Fibroblast of peridontal ligament (primary cell): ENCODE data around the gene IL4R.
"Not testable (repeated sequence)": the region's sequence is repeated elsewhere in the genome, so short reads cannot be mapped to it uniquely, and the experiment has no call there.

Source experiments
- DNase-seq: peaks from one replicate; pipeline ENCODE4 v3.0.0-alpha.2; 2010; ENCODE audit errors: extremely low read depth

Gene IL4R

DNA sequence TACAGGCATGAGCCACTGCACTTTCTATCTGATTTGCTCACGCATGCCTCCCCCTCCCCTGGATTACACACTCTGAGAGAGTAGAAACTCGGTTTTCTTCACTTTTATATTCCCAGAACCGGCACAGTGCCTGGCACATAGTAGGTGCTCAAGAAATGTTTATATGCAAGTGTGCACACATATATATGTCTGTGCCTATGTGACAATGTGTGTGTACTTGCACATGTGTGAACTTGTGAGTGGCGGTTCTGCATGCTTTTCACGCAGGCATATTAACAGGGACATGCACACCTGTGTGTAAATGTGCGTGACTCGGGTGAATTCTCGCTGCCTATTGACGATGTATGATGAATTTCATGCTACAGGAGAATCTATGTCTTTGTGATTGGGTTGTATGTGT, 66.1 kb downstream of the IL4R start:
- no peak for DNase-seq

DNA sequence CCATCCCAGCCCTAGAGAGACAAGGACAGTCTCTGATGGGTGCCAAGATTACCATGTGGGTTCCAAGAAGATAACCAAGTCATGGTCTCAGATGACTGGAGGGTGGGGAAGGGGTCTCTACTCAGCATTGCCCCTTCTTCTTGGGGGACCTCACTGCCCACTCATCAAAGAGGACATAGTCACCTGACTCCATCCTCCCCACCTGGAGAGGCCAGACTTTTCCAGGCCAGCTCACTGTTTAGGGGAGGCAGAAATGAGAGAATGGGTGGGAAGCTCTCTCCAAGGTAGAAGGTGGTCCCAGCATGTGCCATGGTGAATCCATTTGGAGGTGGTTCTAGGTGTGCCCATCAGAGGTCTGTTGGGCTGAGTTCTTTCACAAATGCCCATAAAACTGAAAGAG, 67.5 kb downstream of the IL4R start:
- no peak for DNase-seq

DNA sequence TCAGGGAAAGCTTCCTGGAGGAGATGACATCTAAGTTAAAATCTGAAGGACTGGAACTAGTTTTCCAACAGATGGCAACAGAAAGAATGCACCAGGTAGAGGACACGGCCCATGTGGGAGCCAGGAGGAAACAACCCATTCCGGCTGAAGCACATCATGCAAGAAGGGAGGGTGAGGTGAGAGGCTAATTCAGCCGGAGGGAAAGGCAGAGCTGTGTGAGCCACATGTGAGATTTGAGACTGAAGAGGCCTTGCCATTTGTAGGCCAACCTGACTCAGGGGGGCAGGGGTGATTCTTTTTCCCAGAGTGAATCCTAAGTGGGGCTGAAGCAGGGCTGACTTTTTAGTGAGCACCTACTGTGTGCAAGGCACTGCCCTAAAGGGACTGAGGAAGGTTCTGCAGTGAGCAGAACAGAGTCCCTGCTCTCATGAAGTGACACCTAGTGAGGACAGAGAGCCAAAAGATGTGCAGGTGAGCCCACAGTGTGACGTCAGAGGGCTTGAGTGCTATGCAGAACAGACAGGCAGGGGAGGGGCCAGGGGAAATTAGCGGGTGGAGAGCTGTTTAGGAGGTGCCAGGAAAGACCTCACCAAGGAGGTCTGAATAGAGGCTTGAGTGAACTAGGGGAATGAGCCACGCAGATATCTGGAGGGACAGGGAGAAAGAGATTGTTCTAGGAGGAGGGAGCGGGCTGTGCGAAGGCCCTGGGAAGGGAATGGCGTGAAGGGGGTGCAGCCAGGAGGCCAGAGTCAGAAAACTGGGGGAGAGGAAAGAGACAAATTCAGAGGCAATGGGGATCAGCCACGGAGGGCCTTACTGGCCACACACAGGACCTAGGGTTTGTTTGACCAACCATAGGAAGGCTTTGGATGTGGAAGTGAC, 68.4 kb downstream of the IL4R start:
- no peak for DNase-seq

DNA sequence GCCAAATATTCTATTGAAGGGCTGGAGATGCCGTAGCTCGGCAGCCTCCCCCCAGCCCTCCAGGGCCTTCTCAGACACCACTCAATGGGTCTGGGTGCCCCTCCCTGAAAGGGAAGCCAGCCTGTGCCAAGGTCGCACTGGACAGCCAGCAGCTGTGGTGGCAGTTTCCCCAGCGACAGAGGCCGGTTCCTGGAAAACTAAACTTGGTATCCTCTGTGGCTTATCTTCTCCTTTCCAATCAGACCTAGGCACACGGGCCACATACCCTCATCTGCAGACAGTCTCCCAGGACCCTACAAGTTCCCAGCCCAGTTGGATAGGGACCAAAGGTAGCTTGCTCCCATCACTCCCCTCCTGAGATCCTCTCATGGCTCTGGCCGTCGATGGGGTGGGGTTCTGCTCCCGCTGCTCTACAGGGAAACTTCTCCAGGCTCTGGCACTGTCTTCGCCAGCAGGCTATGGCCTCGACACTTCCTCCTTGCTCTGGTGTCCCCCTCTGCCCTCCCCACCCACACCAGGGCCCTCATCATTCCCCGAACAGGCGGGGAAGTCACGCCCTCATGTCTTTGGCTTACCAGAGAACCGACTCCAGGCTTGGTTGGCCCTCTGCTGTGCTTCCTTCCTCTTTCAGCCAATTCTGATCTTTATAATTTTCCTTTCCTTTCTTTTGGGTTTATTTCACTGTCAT, 69.9 kb downstream of the IL4R start:
- DNase-seq: no peak

DNA sequence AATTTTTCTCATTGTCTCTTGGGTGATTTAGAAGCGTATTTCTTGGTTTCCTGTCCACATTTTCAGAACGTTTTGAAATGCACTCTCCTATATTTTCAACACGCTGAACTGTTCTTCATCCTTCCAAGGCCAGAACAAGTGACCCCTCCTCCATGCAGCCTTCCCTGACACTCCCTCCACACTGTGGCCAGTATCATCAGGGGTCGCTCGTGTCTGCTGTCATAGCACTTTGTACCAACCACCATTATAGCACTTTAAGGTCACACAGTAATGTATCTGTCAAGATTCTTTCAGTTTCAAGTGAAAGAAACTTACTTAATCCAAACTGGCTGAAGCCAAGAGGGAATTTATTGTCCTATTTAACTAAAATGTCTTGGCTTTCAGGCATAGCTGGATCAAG, 70.7 kb downstream of the IL4R start:
- DNase-seq: no peak

DNA sequence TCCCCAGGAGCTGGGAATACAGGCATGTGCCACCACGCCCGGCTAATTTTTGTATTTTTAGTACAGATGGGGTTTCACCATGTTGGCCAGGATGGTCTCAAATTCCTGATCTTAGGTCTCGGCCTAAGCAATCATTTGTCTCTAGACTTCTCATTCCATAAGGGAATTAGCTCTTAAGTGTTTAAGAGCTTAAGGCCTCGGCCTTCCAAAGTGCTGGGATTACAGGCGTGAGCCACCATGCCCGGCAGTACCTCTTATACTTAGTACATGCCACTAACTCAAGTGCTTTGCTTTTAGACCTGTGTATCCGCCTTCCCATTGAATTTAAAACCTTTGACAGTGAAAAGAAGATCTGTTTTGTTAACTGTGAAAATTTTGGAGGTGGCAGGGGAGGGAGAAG, 71.6 kb downstream of the IL4R start:
- no peak for DNase-seq

DNA sequence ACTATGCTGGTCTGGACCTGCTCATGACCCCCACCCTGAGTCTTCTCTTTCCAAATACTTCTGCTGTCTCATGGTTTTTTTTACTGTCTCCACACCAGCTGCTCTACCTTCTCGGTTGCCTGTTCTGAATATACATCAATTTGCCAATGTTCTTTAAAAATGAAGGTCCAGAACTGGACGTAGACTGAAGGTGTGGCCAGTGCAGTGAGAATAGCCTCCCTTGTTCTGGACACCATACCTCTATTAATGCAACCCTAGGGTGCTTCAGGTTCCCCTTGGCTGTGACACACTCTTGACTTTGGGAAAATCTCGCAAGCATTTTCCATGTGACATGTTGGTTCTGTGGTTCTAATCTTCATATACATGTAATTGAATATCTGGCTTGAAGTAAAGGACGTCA, 72.9 kb downstream of the IL4R start:
- DNase-seq: no peak

DNA sequence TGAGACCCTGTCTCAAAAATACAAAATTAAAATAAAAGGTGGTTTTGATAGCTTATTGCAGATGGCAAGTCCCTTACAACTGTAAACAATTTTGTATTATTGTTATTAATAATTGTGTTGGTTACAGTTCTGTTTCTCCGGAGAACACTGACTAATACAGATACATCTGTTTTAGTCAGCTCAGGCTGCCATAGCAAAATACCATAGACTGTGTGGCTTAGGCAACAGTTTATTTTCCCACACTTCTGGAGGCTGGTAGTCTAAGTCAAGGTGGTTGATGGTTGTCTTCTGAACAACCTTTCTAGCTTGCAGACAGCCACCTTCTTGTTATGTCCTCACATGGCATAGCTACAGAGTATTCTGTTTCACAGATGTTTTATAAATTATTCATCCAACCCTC, 74.0 kb downstream of the IL4R start:
- DNase-seq: no peak

DNA sequence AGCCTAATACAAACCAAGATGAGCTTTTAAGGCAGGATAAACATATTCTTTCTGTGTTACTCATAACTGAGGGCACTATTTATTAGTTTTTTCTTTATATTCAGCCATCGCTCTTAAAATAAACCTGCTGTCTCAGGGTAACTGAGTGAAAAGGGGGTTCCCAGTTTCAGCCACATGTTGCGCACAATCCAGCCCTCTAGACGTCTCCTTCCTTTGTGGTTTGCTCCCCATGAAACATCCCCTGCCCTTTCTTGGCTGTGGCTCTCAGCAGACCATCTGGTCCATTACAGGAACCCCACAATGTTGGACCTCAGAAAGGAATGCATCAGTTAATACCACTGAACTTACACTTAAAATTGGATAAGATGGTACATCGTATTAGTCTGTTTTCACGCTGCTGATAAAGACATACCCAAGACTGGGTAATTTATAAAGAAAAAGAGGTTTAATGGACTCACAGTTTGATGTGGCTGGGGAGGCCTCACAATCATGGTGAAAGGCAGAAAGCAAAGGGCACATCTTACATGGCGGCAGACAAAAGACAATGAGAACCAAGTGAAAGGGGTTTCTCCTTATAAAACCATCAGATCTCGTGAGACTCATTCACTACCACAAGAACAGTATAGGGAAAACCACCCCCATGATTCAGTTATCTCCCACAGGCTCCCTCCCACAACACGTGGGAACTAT, 75.6 kb downstream of the IL4R start:
- no peak for DNase-seq

DNA sequence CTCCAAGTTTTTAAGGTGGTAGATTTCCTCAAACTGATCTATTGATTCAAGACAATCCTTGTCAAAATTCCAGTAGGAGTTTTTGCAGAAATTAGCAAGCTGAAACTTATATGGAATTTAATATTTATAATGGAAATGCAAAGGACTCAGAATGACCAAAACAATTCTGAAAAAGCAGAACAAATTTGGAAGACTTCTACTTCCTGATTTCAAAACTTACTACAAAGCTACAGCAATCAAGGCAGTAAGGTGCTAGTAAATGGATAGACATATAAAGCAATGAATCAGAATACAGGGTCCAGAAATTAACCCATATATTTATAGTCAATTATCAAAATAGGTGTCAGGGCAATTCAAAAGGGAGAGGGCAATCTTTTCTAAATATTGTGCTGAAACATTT, 76.4 kb downstream of the IL4R start:
- DNase-seq: no peak

DNA sequence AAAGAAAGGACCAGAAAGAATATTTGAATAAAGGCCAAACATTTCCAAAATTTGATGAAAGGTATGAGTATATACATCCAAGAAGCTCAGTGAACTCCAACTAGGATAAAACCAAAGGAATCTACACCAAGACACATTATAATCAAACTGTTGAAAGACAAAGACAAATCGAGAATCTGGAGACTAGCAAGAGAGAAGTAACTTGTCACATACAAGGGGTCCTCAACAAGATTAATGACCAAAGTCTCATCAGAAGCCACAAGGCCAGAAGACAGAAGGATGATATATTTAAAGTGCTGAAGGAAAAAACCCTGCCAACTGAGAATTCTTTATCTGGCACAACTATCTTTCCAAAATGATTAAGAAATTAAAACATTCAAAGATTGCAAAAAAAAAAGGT, 78.9 kb downstream of the IL4R start:
- DNase-seq: no peak

DNA sequence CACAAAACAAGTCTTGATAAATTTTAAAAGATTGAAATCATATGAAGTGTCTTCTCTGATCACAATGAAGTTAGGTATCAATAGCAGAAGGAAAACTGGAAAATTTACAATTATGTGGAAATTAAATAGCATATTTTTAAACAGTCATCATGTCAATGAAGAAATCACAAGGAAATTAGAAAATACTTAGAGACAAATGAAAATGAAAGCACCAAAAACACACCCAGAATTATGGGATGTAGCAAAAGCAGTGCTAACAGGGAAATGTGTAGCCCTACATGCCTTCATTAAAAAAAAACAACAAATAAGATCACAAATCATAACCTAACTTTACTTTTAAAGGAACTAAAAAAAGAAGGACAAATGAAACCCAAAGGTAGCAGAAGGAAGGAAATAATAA, 80.7 kb downstream of the IL4R start:
- no peak for DNase-seq

DNA sequence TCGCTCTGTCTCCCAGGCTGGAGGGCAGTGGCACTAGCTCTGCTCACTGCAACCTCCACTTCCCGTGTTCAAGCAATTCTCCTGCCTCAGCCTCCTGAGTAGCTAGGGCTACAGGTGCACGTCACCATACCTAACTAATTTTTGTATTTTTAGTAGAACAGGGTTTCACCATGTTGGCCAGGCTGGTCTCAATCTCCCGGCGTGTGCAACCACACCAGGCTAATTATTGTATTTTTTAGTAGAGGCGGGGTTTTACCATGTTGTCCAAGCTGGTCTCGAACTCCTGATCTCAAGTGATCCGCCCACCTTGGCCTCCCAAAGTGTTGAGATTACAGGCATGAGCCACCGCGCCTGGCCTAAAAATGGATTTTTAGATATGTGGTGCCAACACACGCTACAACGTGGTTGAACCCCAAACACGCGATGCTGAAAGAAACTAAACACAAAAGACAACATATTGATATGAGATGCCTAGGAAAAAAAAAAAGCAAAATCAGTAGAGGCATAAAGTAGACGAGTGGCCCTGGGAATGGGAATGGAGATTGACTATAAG, 84.6 kb downstream of the IL4R start:
- not testable (repeated sequence) for DNase-seq

DNA sequence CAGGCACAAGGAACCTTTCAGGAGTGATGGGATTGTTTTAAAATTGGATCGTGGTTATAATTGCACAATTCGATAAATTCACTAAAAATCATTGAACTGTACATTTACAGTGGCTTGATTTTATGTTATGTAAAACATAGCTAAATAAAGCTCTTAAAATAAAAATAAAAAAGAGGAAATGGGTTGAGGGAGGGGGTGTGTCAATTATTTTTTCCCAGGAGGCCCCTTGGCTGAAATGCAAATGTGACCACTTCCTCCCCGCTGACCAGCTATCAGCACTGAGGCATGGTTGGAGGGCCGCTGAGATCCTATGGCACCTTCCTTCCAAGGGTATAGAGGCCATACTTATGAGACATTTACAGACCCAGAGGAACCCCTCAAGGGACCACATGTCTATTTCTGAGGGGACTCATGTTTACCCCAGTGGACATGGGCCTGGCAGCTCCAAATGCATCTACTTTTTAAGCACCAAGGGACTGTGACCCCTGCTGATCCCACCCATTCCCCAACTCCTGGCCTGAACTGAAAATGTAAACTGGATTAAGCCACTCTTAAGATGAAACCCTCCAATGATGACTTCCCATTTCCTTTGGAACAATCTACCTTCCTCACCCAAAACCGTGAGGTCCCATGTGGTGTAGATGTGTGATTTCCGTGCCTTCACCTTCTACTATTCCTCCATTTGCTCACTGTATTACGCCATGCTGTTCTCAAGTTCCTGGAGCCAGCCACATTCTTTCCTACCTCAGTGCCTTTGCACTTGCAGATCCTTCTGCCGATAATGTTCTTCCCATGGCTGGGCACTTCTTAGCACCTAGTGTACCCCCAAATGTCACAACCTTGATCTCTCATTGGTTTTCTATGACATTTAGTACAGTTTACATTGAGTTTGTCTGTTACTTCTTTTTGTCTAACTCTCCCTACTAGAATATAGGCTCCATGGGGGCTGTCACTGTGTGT, 85.4 kb downstream of the IL4R start:
- no peak for DNase-seq

DNA sequence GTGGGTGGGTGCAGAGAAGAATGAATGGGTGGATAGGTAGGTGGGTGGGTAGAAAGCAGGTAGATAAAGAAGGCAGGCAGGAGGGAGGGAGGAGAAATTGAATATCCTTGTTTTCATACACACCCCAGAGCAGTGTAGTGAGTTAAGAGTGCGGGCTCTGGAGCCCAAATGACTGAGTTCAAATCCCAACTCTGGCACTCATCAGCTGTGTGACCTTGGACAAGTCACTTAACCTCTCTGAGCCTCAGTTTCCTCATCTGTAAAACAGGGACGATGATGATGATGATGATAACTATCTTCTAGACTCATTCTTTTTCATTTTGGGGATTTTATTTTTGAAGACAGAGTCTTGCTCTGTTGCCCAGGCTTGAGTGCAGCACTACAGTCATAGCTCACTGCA, 86.2 kb downstream of the IL4R start:
- no peak for DNase-seq

DNA sequence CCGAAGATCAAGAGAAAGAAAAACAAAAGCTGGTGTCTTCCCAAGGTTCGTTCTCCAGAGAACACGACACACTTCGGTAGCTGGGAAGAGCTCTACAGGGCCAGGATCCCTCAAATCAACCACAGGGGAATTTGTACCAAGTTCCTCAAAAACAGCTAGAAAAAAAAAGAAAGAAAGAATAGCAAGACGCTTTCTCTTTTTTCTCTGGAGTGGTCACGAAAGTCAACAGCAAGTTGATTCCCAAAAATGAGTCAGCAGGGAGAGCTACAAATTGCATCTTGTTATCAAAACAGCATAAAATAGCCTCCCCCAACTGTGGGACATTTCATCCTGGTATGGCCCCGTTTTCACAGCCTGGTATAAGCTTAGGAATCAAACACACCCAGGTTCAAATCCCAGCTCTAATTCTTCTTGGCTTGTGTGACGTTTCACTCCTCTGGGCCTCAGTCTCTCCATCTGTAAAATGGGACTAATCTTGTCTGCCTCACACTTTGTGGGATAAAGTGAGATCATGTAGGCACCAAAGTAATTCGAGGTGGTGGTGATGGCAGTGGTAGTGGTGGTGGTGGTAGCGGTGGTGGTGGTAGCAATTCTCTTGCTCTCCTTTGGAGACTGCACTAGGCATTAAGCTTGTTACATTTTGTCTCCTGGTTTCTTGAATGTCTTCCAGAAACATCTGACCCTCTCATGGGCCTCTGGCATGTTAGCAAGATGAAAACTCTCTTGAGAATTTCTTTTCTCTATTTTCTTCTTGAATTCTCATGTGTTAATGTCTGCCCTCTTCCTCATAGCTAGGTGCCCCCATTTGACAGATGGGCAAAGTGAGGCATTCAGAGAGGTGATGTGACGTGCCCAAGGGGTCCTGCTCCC, 87.2 kb downstream of the IL4R start:
- DNase-seq: peak; percentile 58

DNA sequence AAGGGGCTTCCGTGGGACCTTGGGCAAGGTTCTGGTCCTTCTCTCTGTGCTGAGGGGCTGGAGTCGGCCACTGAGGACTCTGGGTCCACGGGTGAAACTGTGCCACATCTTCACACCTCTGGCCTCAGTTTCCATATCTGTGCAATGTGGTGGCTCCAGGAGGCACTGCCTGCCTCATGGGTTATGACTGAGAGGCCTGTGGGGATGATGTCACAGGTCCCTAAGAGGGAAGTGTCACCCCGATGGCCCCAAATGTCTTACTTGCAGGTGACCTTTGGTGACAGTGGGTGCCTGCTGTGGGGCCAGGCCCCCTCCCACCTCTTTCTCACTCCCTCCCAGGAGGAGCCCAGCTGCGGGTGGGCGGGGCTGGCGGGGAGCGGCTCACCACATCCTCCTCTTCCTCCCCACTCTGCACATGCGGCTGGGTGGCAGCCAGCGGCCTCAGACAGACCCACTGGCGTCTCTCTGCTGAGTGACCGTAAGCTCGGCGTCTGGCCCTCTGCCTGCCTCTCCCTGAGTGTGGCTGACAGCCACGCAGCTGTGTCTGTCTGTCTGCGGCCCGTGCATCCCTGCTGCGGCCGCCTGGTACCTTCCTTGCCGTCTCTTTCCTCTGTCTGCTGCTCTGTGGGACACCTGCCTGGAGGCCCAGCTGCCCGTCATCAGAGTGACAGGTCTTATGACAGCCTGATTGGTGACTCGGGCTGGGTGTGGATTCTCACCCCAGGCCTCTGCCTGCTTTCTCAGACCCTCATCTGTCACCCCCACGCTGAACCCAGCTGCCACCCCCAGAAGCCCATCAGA, 88.2 kb downstream of the IL4R start, which contains the start of gene IL21R:
Gene IL21R (plus strand): TSS at position 407 of the 801 bp plus-strand sequence. CDS start 27,898 bp downstream, outside the sequence.
- peak; percentile 22 for DNase-seq

DNA sequence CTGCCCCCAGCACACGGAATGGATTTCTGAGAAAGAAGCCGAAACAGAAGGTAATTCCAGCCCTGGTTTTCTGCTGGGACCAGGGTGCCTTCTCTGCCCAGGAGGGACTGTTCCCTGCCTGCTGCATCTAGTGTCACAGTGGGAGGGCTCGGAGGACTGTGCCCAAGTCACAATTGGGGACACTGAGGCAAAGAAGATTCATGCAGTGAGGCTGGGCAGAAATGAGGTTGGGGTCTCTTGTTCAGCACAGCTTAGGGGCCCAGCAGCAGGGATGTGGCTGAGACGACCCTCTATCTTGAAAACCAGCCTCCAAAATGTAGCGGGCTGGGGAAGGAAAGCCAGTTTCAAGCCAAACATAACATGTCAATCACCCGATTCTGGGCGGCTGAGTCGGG, 88.8 kb downstream of the IL4R start:
- no peak for DNase-seq

DNA sequence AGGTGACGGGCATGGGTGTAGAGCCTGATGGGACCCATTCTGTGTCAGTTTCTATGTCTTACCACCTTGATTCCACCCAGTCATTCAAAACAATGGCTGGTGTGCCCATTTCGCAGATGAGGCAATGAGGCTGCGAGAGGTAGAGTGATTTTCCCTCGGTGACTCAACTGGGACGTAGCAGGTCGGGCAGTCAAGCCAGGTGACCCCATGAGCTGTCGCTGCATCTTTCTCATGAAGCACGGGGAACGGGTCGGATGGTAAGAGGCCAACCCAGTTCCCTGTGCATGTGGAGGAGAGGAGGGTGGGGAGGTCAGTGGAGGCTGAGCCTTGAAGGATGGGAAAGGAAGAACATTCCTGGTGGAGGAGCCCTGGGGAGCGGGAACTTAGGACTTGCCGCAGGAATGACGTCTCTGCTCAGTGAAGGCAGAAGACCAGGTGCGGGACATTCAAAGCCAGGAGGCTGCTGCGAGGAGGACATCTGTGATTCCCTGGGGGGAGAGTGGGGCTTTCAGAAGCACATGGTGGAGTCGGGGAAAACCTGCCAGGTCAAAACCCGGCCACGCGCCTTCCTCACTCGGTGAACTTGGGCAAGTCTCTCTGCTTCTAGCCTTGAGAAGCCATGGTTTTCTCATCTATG, 89.3 kb downstream of the IL4R start:
- no peak for DNase-seq
